Measurements from ENCODE around the gene ENKD1. TPM values are rescaled to one million over a fixed set of nuclear protein-coding genes. Genes with fewer than 3 reads are reported as not detected.
A peak's percentile ranks its signal among the peaks of the same experiment; 100 is the strongest.

Gene ENKD1
- total RNA-seq, 4 donors from 2014 or later, result 12.5 to 20.9 (median 15.3) TPM

DNA sequence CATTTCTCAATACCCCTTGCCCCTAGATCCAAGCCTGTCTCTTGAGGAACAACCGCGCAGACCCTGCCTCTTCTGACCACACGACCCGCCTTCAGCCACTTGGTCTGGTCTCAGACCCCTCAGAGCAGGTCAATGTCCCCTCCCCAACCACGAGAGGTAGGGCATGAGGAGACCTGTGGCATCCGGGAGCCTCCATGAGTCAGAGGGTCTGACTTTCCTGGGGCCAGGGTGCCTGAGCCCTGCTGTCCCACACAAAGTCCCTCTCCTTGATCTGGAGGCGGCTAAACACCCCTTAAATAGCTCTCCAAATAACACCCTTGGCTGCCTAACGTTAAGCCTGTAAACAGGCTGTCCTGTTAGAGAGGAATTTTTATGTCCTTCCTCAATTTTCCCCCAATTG, 16.5 kb downstream of the ENKD1 start:
- in situ Hi-C loops (cut with MboI; ENCODE audit: low pct_ligation_motif_present in 1 of 4, low pct_unique_long_range_greater_than_20kb in 1 of 4, low sequenced_read_pairs in 3 of 4) (loop anchor here in 2 of 4 donors (25.0 kb wide), 1 partner anchor 88 kb away; the partner anchor contains the start of gene CTCF (in 2 of the 2)), intact Hi-C loops (cut with DNase I; ENCODE audit: low total_unique reads) (no loop called here)
- Histone ChIP-seq H3K4me3 (no peak overlapping the region), H3K27ac (no peak overlapping the region), H3K4me1 (peaks cover 6 to 21% (median 12%) of the 10 kb centered on the region in 4 donors), H3K36me3 (no peaks in the 10 kb centered on the region), H3K27me3 (peaks cover 99% of the 10 kb centered on the region), H3K9me3 (no peaks in the 10 kb centered on the region)
- TF ChIP-seq POLR2AphosphoS5 (IDR thresholded peaks at IDR 0.05) (no peak), EP300 (IDR thresholded peaks at IDR 0.05; ENCODE audit: low read depth) (no peak), POLR2A (IDR thresholded peaks at IDR 0.05) (no peak)
- TF ChIP-seq, protein P1, sequence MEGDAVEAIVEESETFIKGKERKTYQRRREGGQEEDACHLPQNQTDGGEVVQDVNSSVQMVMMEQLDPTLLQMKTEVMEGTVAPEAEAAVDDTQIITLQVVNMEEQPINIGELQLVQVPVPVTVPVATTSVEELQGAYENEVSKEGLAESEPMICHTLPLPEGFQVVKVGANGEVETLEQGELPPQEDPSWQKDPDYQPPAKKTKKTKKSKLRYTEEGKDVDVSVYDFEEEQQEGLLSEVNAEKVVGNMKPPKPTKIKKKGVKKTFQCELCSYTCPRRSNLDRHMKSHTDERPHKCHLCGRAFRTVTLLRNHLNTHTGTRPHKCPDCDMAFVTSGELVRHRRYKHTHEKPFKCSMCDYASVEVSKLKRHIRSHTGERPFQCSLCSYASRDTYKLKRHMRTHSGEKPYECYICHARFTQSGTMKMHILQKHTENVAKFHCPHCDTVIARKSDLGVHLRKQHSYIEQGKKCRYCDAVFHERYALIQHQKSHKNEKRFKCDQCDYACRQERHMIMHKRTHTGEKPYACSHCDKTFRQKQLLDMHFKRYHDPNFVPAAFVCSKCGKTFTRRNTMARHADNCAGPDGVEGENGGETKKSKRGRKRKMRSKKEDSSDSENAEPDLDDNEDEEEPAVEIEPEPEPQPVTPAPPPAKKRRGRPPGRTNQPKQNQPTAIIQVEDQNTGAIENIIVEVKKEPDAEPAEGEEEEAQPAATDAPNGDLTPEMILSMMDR (IDR thresholded peaks at IDR 0.05), result no peak
- no peak for DNase-seq
- WGBS, 2 donors (ENCODE audit: low coverage in 1 of 2), result 17 to 69% methylated on average over 1 to 8 of the region's 8 CpGs

GRCh38 chr16:67649494-67649931, 17.0 kb downstream of the ENKD1 start:
- in situ Hi-C loops (cut with MboI; ENCODE audit: low pct_ligation_motif_present in 1 of 4, low pct_unique_long_range_greater_than_20kb in 1 of 4, low sequenced_read_pairs in 3 of 4), result loop anchor here in 1 of 4 donors (10.0 kb wide), 1 partner anchor 95 kb away; no protein-coding TSS in a partner anchor

DNA sequence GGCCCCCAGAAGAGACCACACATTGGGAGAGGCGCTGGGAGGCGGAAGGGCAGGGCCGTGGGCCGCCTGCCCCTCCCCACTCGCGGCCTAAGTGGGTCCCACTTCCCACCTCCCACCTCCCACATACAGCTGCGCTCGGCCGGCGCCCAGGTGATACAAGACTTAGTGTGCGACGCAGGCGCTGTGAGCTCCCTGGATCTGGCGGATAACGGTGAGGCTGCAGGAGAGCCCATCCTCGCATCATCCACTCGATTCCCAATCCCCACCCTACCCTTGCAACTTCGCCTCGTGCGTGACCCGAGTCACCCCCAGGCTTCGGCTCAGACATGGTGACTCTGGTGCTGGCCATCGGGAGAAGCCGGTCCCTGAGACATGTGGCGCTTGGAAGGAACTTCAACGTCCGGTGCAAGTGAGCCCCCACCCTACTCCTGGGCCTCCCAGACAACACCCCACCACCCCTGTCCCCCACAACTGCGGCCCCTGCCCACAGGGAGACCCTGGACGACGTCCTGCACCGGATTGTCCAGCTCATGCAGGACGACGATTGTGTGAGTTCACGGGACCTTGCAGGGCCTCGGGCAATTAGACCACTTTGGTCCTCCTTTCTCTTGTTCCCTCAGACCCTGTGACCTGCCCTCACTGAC, 17.7 kb downstream of the ENKD1 start:
- in situ Hi-C loops (cut with MboI; ENCODE audit: low pct_ligation_motif_present in 1 of 4, low pct_unique_long_range_greater_than_20kb in 1 of 4, low sequenced_read_pairs in 3 of 4) (loop anchor here in 1 of 4 donors (10.0 kb wide), 1 partner anchor 94 kb away; no protein-coding TSS in a partner anchor), intact Hi-C loops (cut with DNase I; ENCODE audit: low total_unique reads) (no loop called here)
- Histone ChIP-seq H3K36me3 (no peaks in the 10 kb centered on the region), H3K4me3 (no peak overlapping the region), H3K27me3 (peaks cover 99% of the 10 kb centered on the region), H3K9me3 (no peaks in the 10 kb centered on the region), H3K27ac (no peak overlapping the region), H3K4me1 (peaks cover 6 to 28% (median 18%) of the 10 kb centered on the region in 4 donors)
- TF ChIP-seq, protein P1 (IDR thresholded peaks at IDR 0.05), result no peak
- TF ChIP-seq EP300 (IDR thresholded peaks at IDR 0.05; ENCODE audit: low read depth) (no peak), POLR2AphosphoS5 (IDR thresholded peaks at IDR 0.05) (no peak), POLR2A (IDR thresholded peaks at IDR 0.05) (no peak)
- DNase-seq, result no peak
- WGBS, 2 donors (ENCODE audit: low coverage in 1 of 2), result 69% methylated on average over 31 of the region's 35 CpGs; no CpG with 5 or more reads in 1 of the 2 donors

More at GRCh38 chr16:67649494-67649931, 17.0 kb downstream of the ENKD1 start:
- DNase-seq, result no peak
- no peaks in the 10 kb centered on the region for H3K9me3 ChIP-seq
- 44% methylated on average over 34 of the region's 34 CpGs; no CpG with 5 or more reads in 1 of the 2 donors for WGBS, 2 donors (ENCODE audit: low coverage in 1 of 2)
- peaks cover 99% of the 10 kb centered on the region for H3K27me3 ChIP-seq
- no peak overlapping the region for H3K27ac ChIP-seq
- no peaks in the 10 kb centered on the region for H3K36me3 ChIP-seq
- peak overlapping the region in 1 of 4 donors; percentile 4 for H3K4me3 ChIP-seq
- TF ChIP-seq POLR2AphosphoS5 (IDR thresholded peaks at IDR 0.05) (no peak), POLR2A (IDR thresholded peaks at IDR 0.05) (no peak), EP300 (IDR thresholded peaks at IDR 0.05; ENCODE audit: low read depth) (no peak)
- TF ChIP-seq, protein P1 (IDR thresholded peaks at IDR 0.05), result no peak
- intact Hi-C loops (cut with DNase I; ENCODE audit: low total_unique reads), result no loop called here
- peaks cover 6 to 26% (median 17%) of the 10 kb centered on the region in 4 donors for H3K4me1 ChIP-seq

DNA sequence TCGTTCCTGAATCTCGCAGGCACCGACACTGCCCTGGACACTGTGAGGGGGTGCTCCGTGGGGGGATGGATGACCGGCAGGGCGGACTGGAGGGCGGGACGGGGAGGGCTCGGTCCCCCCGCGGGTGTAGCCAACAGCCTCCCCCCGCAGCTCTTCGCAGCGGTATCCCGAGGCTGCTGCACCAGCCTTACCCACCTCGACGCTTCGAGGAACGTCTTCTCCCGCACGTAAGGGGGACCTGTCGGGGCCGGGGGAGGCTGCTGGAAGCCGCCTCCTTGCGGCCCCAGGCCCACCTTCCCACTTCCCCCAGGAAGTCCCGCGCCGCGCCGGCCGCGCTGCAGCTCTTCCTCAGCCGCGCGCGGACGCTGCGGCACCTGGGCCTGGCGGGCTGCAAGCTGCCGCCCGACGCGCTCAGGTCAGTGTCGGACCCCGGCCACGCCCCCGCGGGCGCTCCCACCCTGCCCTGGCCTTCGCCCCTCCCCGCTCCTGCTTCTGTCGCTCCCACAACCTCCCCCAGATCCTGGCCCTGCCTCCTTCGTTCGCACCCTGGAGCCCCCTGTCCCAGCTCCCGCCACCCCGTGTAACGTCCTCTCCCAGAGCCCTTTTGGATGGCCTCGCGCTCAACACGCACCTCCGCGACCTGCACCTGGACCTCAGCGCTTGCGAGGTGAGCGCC, 18.3 kb downstream of the ENKD1 start:
- in situ Hi-C loops (cut with MboI; ENCODE audit: low pct_ligation_motif_present in 1 of 4, low pct_unique_long_range_greater_than_20kb in 1 of 4, low sequenced_read_pairs in 3 of 4), result loop anchor here in 1 of 4 donors (10.0 kb wide), 1 partner anchor 93 kb away; no protein-coding TSS in a partner anchor
- intact Hi-C loops (cut with DNase I; ENCODE audit: low total_unique reads), result no loop called here
- peaks cover 95% of the 10 kb centered on the region for H3K27me3 ChIP-seq
- no peaks in the 10 kb centered on the region for H3K36me3 ChIP-seq
- H3K4me1 ChIP-seq, result peaks cover 1 to 22% (median 13%) of the 10 kb centered on the region in 4 donors
- H3K9me3 ChIP-seq, result no peaks in the 10 kb centered on the region
- no peak for TF ChIP-seq EP300 (IDR thresholded peaks at IDR 0.05; ENCODE audit: low read depth)
- no peak for TF ChIP-seq POLR2A (IDR thresholded peaks at IDR 0.05)
- TF ChIP-seq, protein P1 (IDR thresholded peaks at IDR 0.05), result no peak
- no peak for TF ChIP-seq POLR2AphosphoS5 (IDR thresholded peaks at IDR 0.05)
- no peak for DNase-seq
- H3K27ac ChIP-seq, result no peak overlapping the region
- H3K4me3 ChIP-seq, result no peak overlapping the region
- WGBS, 2 donors (ENCODE audit: low coverage in 1 of 2), result 35% methylated on average over 62 of the region's 65 CpGs; no CpG with 5 or more reads in 1 of the 2 donors

Measured in transverse colon (tissue), 4 donors.